Loucy (cell line): ENCODE measurements around the gene BTBD19.
A peak's percentile ranks its signal among the peaks of the same experiment; 100 is the strongest.

Experiments used
- CTCF ChIP-seq: fragments of 200-600 bp; sonication (generic); conservative IDR thresholded peaks from 2 replicates; pipeline ENCODE4 v1.5.1; 2014; ENCODE audit warnings: mild to moderate bottlenecking, antibody characterized with exemption, low read length
- EZH2phosphoT487 ChIP-seq: fragments of 200-600 bp; IDR thresholded peaks from 2 replicates; pipeline ENCODE4 v1.6.1; 2018; ENCODE audit warnings: antibody characterized with exemption, mild to moderate bottlenecking, moderate library complexity, borderline replicate concordance

- TF ChIP-seq CTCF, result peak; percentile 32; the same call in 1 of the 2 replicates
- TF ChIP-seq EZH2phosphoT487, result no peak
Observed at GRCh38 chr1:44819196-44819607, 10.9 kb downstream of the BTBD19 start.
